Fibroblast of lung (primary cell): ENCODE results near the gene COG2.

Source experiments
- CTCF ChIP-seq, 2 donors: IDR thresholded peaks in 1 of 2; conservative IDR thresholded peaks in 1 of 2; 1 replicate in 1 of 2; 2 replicates in 1 of 2; pipeline ENCODE4 v1.5.1; 2011 to 2012; ENCODE audit warnings: low read length in 2 of 2, control low read depth in 1 of 2, inconsistent platforms in 1 of 2, low read depth in 1 of 2, mild to moderate bottlenecking in 1 of 2
- EZH2 ChIP-seq: IDR thresholded peaks from 2 replicates; pipeline ENCODE4 v1.5.1; 2012; ENCODE audit warnings: low read length, control low read depth, mild to moderate bottlenecking; ENCODE audit errors: missing control alignments

GRCh38 chr1:230715510-230715909 lies 73.2 kb downstream of the COG2 start:
- TF ChIP-seq CTCF (conservative IDR thresholded peaks at IDR 0.05 in 1 of 2, IDR thresholded peaks at IDR 0.05 in 1 of 2; ENCODE audit: low read depth in 1 of 2, low read length in 2 of 2) (no peak), EZH2 (no peak)
